T-helper 17 cell (primary cell): ENCODE results near the gene BUD13. TPM values are rescaled to one million over a fixed set of nuclear protein-coding genes. Genes with fewer than 3 reads are reported as not detected.
"Not testable (repeated sequence)": the region's sequence is repeated elsewhere in the genome, so short reads cannot be mapped to it uniquely, and the experiment has no call there.

ENCODE experiments used
- ATAC-seq: fragments of 150-1000 bp; cut with Tn5 transposase; 2 replicates; pipeline ENCODE4 v1.10.0; 2021; ENCODE audit warnings: mild to moderate bottlenecking, moderate library complexity
- DNase-seq, 3 donors: peaks; one replicate each; pipeline versions ENCODE4 v3.0.0 to v3.0.0-alpha.2; 2020 to 2021
- H3K9me3 ChIP-seq: one replicate; pipeline ENCODE4 v1.7.0; 2013; ENCODE audit warnings: low read length, mild to moderate bottlenecking; ENCODE audit not compliant: control insufficient read depth, poor library complexity, severe bottlenecking
- H3K27ac Mint-ChIP-seq: one replicate; pipeline ENCODE4 v1.8.0; 2022; ENCODE audit warnings: mild to moderate bottlenecking, moderate library complexity, mixed read lengths
- H3K27me3 Mint-ChIP-seq: one replicate; pipeline ENCODE4 v1.8.0; 2022; ENCODE audit warnings: mixed read lengths
- H3K36me3 Mint-ChIP-seq: one replicate; pipeline ENCODE4 v1.8.0; 2022; ENCODE audit warnings: low read depth, mixed read lengths
- H3K4me1 Mint-ChIP-seq: one replicate; pipeline ENCODE4 v1.8.0; 2022; ENCODE audit warnings: mild to moderate bottlenecking, mixed read lengths
- H3K4me3 Mint-ChIP-seq: one replicate; pipeline ENCODE4 v1.8.0; 2022; ENCODE audit warnings: mild to moderate bottlenecking, moderate library complexity, mixed read lengths
- total RNA-seq, 4 donors: library from RNA in 2 of 4; stranded (reverse) in 2 of 4; gene quantifications; one replicate each; pipeline ENCODE4 v1.2.3 and lab custom pipeline; 2022 to 2026

Gene BUD13
- total RNA-seq, 2 donors from 2014 or later: 11.5 to 11.8 TPM

- peaks cover 34% of the 10 kb centered on the region for H3K27me3 Mint-ChIP-seq
- DNase-seq, H3K27ac Mint-ChIP-seq, H3K36me3 Mint-ChIP-seq, ATAC-seq, H3K4me1 Mint-ChIP-seq, H3K9me3 ChIP-seq, H3K4me3 Mint-ChIP-seq: not testable (repeated sequence)
Observed at GRCh38 chr11:116801662-116802061, 28.9 kb upstream of the BUD13 start.

- no peak for DNase-seq
- Mint-ChIP-seq H3K27me3 (peaks cover 34% of the 10 kb centered on the region), H3K27ac (no peak overlapping the region), H3K4me3 (no peak overlapping the region), H3K36me3 (no peaks in the 10 kb centered on the region), H3K4me1 (no peaks in the 10 kb centered on the region)
- no peak for ATAC-seq
- H3K9me3 ChIP-seq: no peaks in the 10 kb centered on the region
Observed at GRCh38 chr11:116800610-116801009, 27.8 kb upstream of the BUD13 start.

- peaks cover 29% of the 10 kb centered on the region for H3K27me3 Mint-ChIP-seq
- H3K9me3 ChIP-seq: no peaks in the 10 kb centered on the region
- H3K36me3 Mint-ChIP-seq: no peaks in the 10 kb centered on the region
- no peak for DNase-seq
- no peak for ATAC-seq
- no peak overlapping the region for H3K4me3 Mint-ChIP-seq
- H3K27ac Mint-ChIP-seq: no peak overlapping the region
- peaks cover 2% of the 10 kb centered on the region for H3K4me1 Mint-ChIP-seq
Observed at GRCh38 chr11:116798368-116798767, 25.6 kb upstream of the BUD13 start.

GRCh38 chr11:116797816-116798215 lies 25.0 kb upstream of the BUD13 start:
- no peaks in the 10 kb centered on the region for H3K36me3 Mint-ChIP-seq
- H3K9me3 ChIP-seq: no peaks in the 10 kb centered on the region
- H3K27me3 Mint-ChIP-seq: peaks cover 24% of the 10 kb centered on the region
- DNase-seq (no peak), ATAC-seq (no peak)
- no peak overlapping the region for H3K27ac Mint-ChIP-seq
- no peak overlapping the region for H3K4me3 Mint-ChIP-seq
- peaks cover 5% of the 10 kb centered on the region for H3K4me1 Mint-ChIP-seq

GRCh38 chr11:116796548-116796947 lies 23.8 kb upstream of the BUD13 start:
- Mint-ChIP-seq H3K4me1 (peaks cover 5% of the 10 kb centered on the region), H3K4me3 (no peak overlapping the region), H3K27ac (no peak overlapping the region), H3K27me3 (peaks cover 20% of the 10 kb centered on the region), H3K36me3 (no peaks in the 10 kb centered on the region)
- ATAC-seq (no peak), DNase-seq (no peak)
- H3K9me3 ChIP-seq: no peaks in the 10 kb centered on the region

GRCh38 chr11:116794851-116795250 lies 22.1 kb upstream of the BUD13 start:
- no peaks in the 10 kb centered on the region for H3K9me3 ChIP-seq
- H3K4me3 Mint-ChIP-seq: no peak overlapping the region
- H3K27ac Mint-ChIP-seq: no peak overlapping the region
- peaks cover 17% of the 10 kb centered on the region for H3K27me3 Mint-ChIP-seq
- peaks cover 13% of the 10 kb centered on the region for H3K4me1 Mint-ChIP-seq
- no peaks in the 10 kb centered on the region for H3K36me3 Mint-ChIP-seq
- no peak for ATAC-seq
- DNase-seq: no peak

- no peaks in the 10 kb centered on the region for H3K36me3 Mint-ChIP-seq
- ATAC-seq (no peak), DNase-seq (no peak)
- H3K4me3 Mint-ChIP-seq: no peak overlapping the region
- H3K27ac Mint-ChIP-seq: peak overlapping the region; percentile 46
- no peaks in the 10 kb centered on the region for H3K9me3 ChIP-seq
- H3K4me1 Mint-ChIP-seq: peaks cover 13% of the 10 kb centered on the region
- H3K27me3 Mint-ChIP-seq: peaks cover 6% of the 10 kb centered on the region
Observed at GRCh38 chr11:116793772-116794097, 20.9 kb upstream of the BUD13 start.

GRCh38 chr11:116792869-116793771 lies 20.3 kb upstream of the BUD13 start:
- Mint-ChIP-seq H3K27me3 (no peaks in the 10 kb centered on the region), H3K4me3 (peak overlapping the region; percentile 33), H3K4me1 (peaks cover 18% of the 10 kb centered on the region), H3K36me3 (no peaks in the 10 kb centered on the region), H3K27ac (no peak overlapping the region)
- no peaks in the 10 kb centered on the region for H3K9me3 ChIP-seq
- DNase-seq (no peak), ATAC-seq (no peak)

- H3K4me3 Mint-ChIP-seq: no peak overlapping the region
- H3K4me1 Mint-ChIP-seq: peaks cover 22% of the 10 kb centered on the region
- H3K36me3 Mint-ChIP-seq: no peaks in the 10 kb centered on the region
- H3K27ac Mint-ChIP-seq: no peak overlapping the region
- no peak for ATAC-seq
- H3K27me3 Mint-ChIP-seq: no peaks in the 10 kb centered on the region
- DNase-seq: no peak
- H3K9me3 ChIP-seq: no peaks in the 10 kb centered on the region
Observed at GRCh38 chr11:116792144-116792868, 19.5 kb upstream of the BUD13 start.

- Mint-ChIP-seq H3K4me3 (no peak within 1 kb of the TSS), H3K4me1 (peaks cover 27% of the 10 kb centered on the region)
Observed at GRCh38 chr11:116791813-116792143, 19.0 kb upstream of the BUD13 start, which contains the start of gene APOA5. Gene APOA5 (minus strand): TSS chr11:116791879. CDS start chr11:116791860, 19 bp downstream.

GRCh38 chr11:116791002-116791812 lies 18.4 kb upstream of the BUD13 start:
- ATAC-seq: peak; percentile 64
- peak; percentile 65 to 71 (median 71) for DNase-seq
- Mint-ChIP-seq H3K27me3 (no peaks in the 10 kb centered on the region), H3K36me3 (peaks cover 2% of the 10 kb centered on the region), H3K4me3 (no peak overlapping the region), H3K27ac (peak overlapping the region; percentile 21), H3K4me1 (peaks cover 31% of the 10 kb centered on the region)
- no peaks in the 10 kb centered on the region for H3K9me3 ChIP-seq

More at GRCh38 chr11:116791813-116792143, 19.0 kb upstream of the BUD13 start, which contains the start of gene APOA5:
- DNase-seq (no peak), ATAC-seq (no peak)
- H3K27ac Mint-ChIP-seq: peak within 1 kb of the TSS; percentile 21
- no peaks in the 10 kb centered on the region for H3K27me3 Mint-ChIP-seq
- peaks cover 2% of the 10 kb centered on the region for H3K36me3 Mint-ChIP-seq
- no peaks in the 10 kb centered on the region for H3K9me3 ChIP-seq

GRCh38 chr11:116790167-116791001 lies 17.6 kb upstream of the BUD13 start:
- peaks cover 3% of the 10 kb centered on the region for H3K36me3 Mint-ChIP-seq
- H3K27ac Mint-ChIP-seq: peak overlapping the region; percentile 21
- no peak for DNase-seq
- ATAC-seq: no peak
- H3K4me3 Mint-ChIP-seq: no peak overlapping the region
- no peaks in the 10 kb centered on the region for H3K9me3 ChIP-seq
- peaks cover 32% of the 10 kb centered on the region for H3K4me1 Mint-ChIP-seq
- no peaks in the 10 kb centered on the region for H3K27me3 Mint-ChIP-seq
